DND-41 (cell line): ENCODE data around the gene MRPL24.
"Not testable (repeated sequence)": the region's sequence is repeated elsewhere in the genome, so short reads cannot be mapped to it uniquely, and the experiment has no call there.

Source experiments
- ATAC-seq: fragments of 200-7000 bp; cut with Tn5 transposase; 3 replicates; pipeline ENCODE4 v1.9.1; 2021; ENCODE audit warnings: low read depth; ENCODE audit not compliant: insufficient read depth
- DNase-seq: peaks from one replicate; pipeline ENCODE4 v3.0.0-alpha.2; 2020
- H2AFZ ChIP-seq: 2 replicates; pipeline ENCODE4 v1.6.0; 2012; ENCODE audit warnings: low read depth, low read length
- H3K27ac ChIP-seq: 2 replicates; pipeline ENCODE4 v1.5.1; 2012; ENCODE audit warnings: low read length, inconsistent platforms
- H3K27me3 ChIP-seq: fragments of 200-600 bp; sonication (generic); 2 replicates; pipeline ENCODE4 v1.6.0; 2012; ENCODE audit warnings: low read length, mild to moderate bottlenecking, inconsistent platforms; ENCODE audit not compliant: insufficient read depth, poor library complexity
- H3K36me3 ChIP-seq: 2 replicates; pipeline ENCODE4 v1.5.1; 2012; ENCODE audit warnings: low read length, inconsistent platforms; ENCODE audit not compliant: insufficient read depth
- H3K4me1 ChIP-seq: 2 replicates; pipeline ENCODE4 v1.5.1; 2012; ENCODE audit warnings: mild to moderate bottlenecking, low read length; ENCODE audit not compliant: insufficient read depth
- H3K4me2 ChIP-seq: 2 replicates; pipeline ENCODE4 v1.6.0; 2012; ENCODE audit warnings: mild to moderate bottlenecking, moderate library complexity, low read length, inconsistent platforms; ENCODE audit not compliant: insufficient read depth
- H3K4me3 ChIP-seq, 2 experiments: fragments of 200-600 bp in 1 of 2; shearing (Covaris generic) in 1 of 2; 2 replicates each; pipeline ENCODE4 v1.5.1; 2012 to 2016; ENCODE audit warnings: inconsistent platforms in 2 of 2, low read length in 2 of 2, mild to moderate bottlenecking in 2 of 2, low read depth in 1 of 2, moderate library complexity in 1 of 2
- H3K79me2 ChIP-seq: 2 replicates; pipeline ENCODE4 v1.6.0; 2012; ENCODE audit warnings: low read length, inconsistent platforms; ENCODE audit not compliant: insufficient read depth
- H3K9ac ChIP-seq: 2 replicates; pipeline ENCODE4 v1.6.0; 2012; ENCODE audit warnings: low read depth, mild to moderate bottlenecking, inconsistent platforms, low read length, moderate library complexity
- H3K9me3 ChIP-seq: 2 replicates; pipeline ENCODE4 v1.5.1; 2012; ENCODE audit warnings: low read length, moderate library complexity, mild to moderate bottlenecking, inconsistent platforms; ENCODE audit not compliant: insufficient read depth, severe bottlenecking
- H4K20me1 ChIP-seq: 2 replicates; pipeline ENCODE4 v1.6.0; 2012; ENCODE audit warnings: low read length; ENCODE audit not compliant: insufficient read depth
- EZH2 ChIP-seq: IDR thresholded peaks from 3 replicates; pipeline ENCODE4 v1.6.1; 2012; ENCODE audit warnings: borderline replicate concordance, low read depth, mild to moderate bottlenecking, moderate library complexity, low read length, inconsistent platforms; ENCODE audit not compliant: severe bottlenecking
- TF ChIP-seq, protein P1 (sequence below): IDR thresholded peaks from 2 replicates; pipeline ENCODE4 v1.5.1; 2012; ENCODE audit warnings: borderline replicate concordance, low read length, moderate library complexity, mild to moderate bottlenecking; ENCODE audit not compliant: poor library complexity, severe bottlenecking; ENCODE audit errors: extremely low read depth

The MRPL24 gene

DNA sequence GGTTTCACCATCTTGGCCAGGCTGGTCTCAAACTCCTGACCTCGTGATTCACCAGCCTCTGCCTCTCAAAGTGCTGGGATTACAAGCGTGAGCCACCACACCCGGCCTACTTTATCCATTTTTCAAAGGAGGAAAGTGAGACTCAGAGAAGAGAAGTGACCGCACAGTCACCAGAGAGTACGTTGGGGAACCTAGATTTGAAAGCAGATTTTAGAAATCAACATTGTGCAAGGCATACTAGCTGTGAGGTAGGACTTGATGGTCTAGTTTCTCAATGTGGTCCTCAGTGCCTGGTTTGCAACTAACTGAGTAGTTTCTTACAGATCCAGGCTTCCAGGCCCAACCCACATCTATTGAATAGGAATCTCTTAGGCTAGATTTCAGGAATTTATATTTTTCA, 24.8 kb upstream of the MRPL24 start:
- ATAC-seq (no peak), DNase-seq (no peak)
- peaks cover 33% of the 10 kb centered on the region for H3K4me1 ChIP-seq
- H3K4me2 ChIP-seq: peak overlapping the region; percentile 88
- 0 out of 2 replicates have a peak overlapping the region, but pooled peaks have one; percentile 81 for H2AFZ ChIP-seq
- H3K79me2 ChIP-seq: peaks cover 47% of the 10 kb centered on the region
- peak overlapping the region in 1 of 2 experiments; percentile 79; a peak in 2 of 4 replicates for H3K4me3 ChIP-seq
- peak overlapping the region; percentile 90 for H3K9ac ChIP-seq
- peaks cover 11% of the 10 kb centered on the region; the same call in 1 of the 2 replicates for H4K20me1 ChIP-seq
- H3K27ac ChIP-seq: peak overlapping the region; percentile 84
- TF ChIP-seq, protein P1, sequence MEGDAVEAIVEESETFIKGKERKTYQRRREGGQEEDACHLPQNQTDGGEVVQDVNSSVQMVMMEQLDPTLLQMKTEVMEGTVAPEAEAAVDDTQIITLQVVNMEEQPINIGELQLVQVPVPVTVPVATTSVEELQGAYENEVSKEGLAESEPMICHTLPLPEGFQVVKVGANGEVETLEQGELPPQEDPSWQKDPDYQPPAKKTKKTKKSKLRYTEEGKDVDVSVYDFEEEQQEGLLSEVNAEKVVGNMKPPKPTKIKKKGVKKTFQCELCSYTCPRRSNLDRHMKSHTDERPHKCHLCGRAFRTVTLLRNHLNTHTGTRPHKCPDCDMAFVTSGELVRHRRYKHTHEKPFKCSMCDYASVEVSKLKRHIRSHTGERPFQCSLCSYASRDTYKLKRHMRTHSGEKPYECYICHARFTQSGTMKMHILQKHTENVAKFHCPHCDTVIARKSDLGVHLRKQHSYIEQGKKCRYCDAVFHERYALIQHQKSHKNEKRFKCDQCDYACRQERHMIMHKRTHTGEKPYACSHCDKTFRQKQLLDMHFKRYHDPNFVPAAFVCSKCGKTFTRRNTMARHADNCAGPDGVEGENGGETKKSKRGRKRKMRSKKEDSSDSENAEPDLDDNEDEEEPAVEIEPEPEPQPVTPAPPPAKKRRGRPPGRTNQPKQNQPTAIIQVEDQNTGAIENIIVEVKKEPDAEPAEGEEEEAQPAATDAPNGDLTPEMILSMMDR: no peak
- TF ChIP-seq EZH2: no peak
- H3K27me3 ChIP-seq: no peaks in the 10 kb centered on the region
- no peaks in the 10 kb centered on the region for H3K9me3 ChIP-seq
- peaks cover 12% of the 10 kb centered on the region for H3K36me3 ChIP-seq

DNA sequence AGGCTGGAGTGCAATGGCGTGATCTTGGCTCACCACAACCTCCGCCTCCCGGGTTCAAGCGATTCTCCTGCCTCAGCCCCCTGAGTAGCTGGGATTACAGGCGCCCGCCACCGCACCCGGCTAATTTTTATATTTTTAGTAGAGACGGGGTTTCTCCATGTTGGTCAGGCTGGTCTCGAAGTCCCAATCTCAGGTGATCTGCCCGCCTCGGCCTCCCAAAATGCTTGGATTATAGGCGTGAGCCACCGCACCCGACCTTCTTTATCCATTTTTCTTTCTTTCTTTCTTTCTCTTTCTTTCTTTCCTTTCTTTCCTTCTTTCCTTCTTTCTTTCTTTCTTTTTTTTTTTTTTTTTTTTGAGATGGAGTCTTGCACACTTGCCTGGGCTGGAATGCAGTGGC, 24.2 kb upstream of the MRPL24 start:
- not testable (repeated sequence) for DNase-seq, H4K20me1 ChIP-seq, ATAC-seq, H3K9me3 ChIP-seq, H3K4me3 ChIP-seq, H3K27me3 ChIP-seq, H3K36me3 ChIP-seq, H3K9ac ChIP-seq, H2AFZ ChIP-seq, H3K4me2 ChIP-seq, H3K27ac ChIP-seq
- H3K79me2 ChIP-seq: peaks cover 41% of the 10 kb centered on the region
- peaks cover 28% of the 10 kb centered on the region for H3K4me1 ChIP-seq

DNA sequence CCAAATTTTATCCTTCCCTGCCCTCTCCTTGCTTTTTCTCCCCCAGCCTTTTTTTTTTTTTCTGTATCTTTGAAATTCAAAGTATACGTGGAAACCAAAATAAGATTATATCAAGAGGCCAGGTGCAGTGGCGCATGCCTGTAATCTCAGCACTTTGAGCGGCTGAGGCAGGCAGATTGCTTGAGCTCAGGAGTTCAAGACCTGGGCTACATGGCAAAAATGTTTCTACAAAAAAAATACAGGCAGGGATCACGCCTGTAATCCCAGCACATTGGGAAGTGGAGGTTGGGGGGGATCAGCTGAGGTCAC, 19.9 kb upstream of the MRPL24 start:
- no peak for TF ChIP-seq EZH2
- TF ChIP-seq, protein P1: no peak
- Histone ChIP-seq H3K9me3 (no peaks in the 10 kb centered on the region), H3K79me2 (peaks cover 5% of the 10 kb centered on the region), H4K20me1 (no peaks in the 10 kb centered on the region), H2AFZ (no peak overlapping the region), H3K36me3 (no peaks in the 10 kb centered on the region), H3K4me1 (peaks cover 3% of the 10 kb centered on the region), H3K4me3 (no peak overlapping the region), H3K27ac (no peak overlapping the region), H3K4me2 (no peak overlapping the region), H3K27me3 (no peaks in the 10 kb centered on the region), H3K9ac (no peak overlapping the region)
- ATAC-seq (no peak), DNase-seq (no peak)

DNA sequence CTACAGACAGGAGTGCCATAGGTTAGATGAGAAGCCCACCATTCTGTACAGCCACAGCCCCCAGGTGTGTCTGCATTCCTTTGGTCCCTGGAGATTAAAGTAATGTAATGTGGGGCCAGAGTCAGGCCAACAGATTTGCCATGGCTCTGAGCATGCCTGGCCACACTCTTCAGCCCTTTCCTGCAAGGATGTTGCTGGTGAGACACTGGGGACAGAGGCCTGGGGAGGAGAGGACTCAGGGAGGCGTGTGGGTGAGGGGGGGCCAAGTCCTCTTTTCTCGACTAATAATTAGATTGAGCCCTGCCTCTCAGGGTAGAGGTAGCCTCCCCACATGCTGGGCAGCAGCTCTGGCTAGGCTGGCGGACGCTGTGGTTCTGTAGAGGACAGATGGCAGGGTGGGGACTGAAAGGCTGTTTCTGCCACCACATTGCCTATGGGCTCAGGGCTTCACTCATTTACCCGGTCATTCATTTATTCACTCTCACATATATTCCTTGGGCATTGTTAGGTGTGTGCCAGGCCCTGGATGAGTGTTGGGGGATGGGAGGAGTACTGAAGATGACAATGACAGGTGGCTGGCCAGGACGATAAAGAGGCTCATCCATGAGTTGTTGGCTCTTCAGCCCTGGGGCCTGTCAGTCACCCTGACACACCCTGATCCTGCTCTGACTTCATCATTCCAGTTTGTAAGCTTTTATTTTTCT, 19.4 kb upstream of the MRPL24 start:
- DNase-seq (no peak), ATAC-seq (no peak; the same call in 2 of the 3 replicates)
- no peak overlapping the region for H3K9ac ChIP-seq
- H3K4me1 ChIP-seq: no peaks in the 10 kb centered on the region
- H3K4me2 ChIP-seq: no peak overlapping the region
- no peak overlapping the region for H3K4me3 ChIP-seq
- no peaks in the 10 kb centered on the region for H4K20me1 ChIP-seq
- no peak overlapping the region for H2AFZ ChIP-seq
- H3K36me3 ChIP-seq: no peaks in the 10 kb centered on the region
- no peak overlapping the region for H3K27ac ChIP-seq
- no peaks in the 10 kb centered on the region for H3K9me3 ChIP-seq
- H3K27me3 ChIP-seq: no peaks in the 10 kb centered on the region
- no peak for TF ChIP-seq EZH2
- TF ChIP-seq, protein P1: no peak
- H3K79me2 ChIP-seq: peaks cover 8% of the 10 kb centered on the region

DNA sequence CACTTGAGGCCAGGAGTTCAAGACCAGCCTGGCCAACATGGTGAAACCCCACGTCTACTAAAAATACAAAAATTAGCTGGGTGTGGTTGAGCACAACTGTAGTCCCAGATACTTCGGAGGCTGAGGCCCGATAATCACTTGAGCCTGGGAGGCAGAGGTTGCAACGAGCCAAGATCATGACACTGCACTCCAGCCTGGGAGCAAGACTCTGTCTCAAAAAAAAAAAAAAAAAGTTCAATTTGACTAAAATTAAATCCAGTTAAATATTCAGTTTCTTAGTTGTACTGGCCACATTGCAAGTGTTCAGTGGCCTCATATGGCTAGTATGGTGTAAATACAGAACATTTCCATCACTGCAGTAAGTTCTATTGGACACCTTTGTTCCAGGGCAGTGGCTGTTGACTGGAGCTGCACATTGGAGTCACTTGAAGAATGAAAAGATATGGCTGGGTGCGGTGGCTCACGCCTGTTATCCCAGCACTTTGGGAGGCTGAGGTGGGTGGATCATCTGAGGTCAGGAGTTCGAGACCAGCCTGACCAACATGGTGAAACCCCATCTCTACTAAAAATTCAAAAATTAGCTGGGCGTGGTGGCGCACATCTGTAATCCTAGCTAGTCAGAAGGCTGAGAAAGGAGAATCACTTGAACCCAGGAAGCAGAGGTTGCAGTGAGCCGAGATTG, 16.8 kb upstream of the MRPL24 start:
- H3K4me3 ChIP-seq, DNase-seq, ATAC-seq, H3K27me3 ChIP-seq, H2AFZ ChIP-seq, H3K27ac ChIP-seq, H3K9me3 ChIP-seq, H3K4me2 ChIP-seq, H3K9ac ChIP-seq, H3K36me3 ChIP-seq, H4K20me1 ChIP-seq: not testable (repeated sequence)
- Histone ChIP-seq H3K4me1 (peaks cover 10% of the 10 kb centered on the region), H3K79me2 (peaks cover 24% of the 10 kb centered on the region)
